22Rv1 (cell line): ENCODE data around the gene VSTM4.

ENCODE experiments used
- CTCF ChIP-seq: fragments of 450-650 bp; IDR thresholded peaks from 2 replicates; pipeline ENCODE4 v1.5.1; 2017; ENCODE audit warnings: mild to moderate bottlenecking
- ZFX ChIP-seq: fragments of 450-650 bp; IDR thresholded peaks from 2 replicates; pipeline ENCODE4 v1.6.1; 2017; ENCODE audit warnings: antibody characterized with exemption, borderline replicate concordance

- TF ChIP-seq CTCF (no peak), ZFX (no peak)
These were observed 147.3 kb downstream of the VSTM4 start for GRCh38 chr10:48968036-48968435.
